GM13976 (cell line): ENCODE results near the gene ZNF888.
"Not testable (repeated sequence)": the region's sequence is repeated elsewhere in the genome, so short reads cannot be mapped to it uniquely, and the experiment has no call there.

Experiments
- DNase-seq: peaks from one replicate; pipeline ENCODE4 v3.0.0; 2012; ENCODE audit warnings: low spot score
- in situ Hi-C: fragments of 300-500 bp; cut with MboI; formaldehyde crosslinking; loops from one replicate; pipeline ENCODE4 v1.12.0; 2022; ENCODE audit warnings: low sequenced_read_pairs, mixed read lengths, inconsistent platforms; ENCODE audit not compliant: unreplicated experiment
- TF ChIP-seq, protein P1 (sequence below): IDR thresholded peaks from 2 replicates; pipeline ENCODE4 v1.5.1; 2012; ENCODE audit warnings: borderline replicate concordance, mild to moderate bottlenecking; ENCODE audit not compliant: insufficient read depth; ENCODE audit errors: extremely low read depth, missing control alignments, control extremely low read depth

ZNF888 gene

DNA sequence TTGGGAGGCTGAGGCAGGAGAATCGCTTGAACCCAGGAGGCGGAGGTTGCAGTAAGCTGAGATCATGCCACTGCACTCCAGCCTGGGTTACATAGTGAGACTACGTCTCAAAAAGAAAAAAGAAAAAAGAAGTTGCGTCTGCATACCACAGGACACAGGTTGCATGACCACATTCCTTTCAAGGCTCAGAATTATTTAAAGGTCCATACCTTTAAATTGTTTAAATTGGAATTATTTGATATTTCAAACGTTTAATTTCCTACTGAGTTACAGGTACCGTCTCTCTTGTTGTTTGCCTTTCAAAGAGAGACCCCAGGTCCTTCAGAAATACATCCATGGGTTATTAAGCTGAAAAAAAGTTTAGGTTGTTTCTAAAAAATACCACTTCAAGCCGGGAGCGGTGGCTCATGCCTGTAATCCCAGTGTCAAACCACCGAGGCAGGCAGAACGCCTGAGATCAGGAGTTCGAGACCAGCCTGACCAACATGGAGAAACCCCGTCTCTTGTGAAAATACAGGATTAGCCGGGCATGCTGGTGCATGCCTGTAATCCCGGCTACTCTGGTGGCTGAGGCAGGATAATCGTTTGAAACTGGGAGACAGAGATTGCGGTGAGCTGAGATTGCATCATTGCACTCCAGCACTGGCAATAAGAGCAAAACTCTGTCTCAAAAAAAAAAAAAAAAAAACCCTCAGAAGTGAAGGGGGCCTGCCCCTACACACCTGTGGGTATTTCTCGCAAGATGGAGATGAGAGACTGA lies 20.8 kb upstream of the ZNF888 start:
- in situ Hi-C loops = no loop called here
- TF ChIP-seq, protein P1, sequence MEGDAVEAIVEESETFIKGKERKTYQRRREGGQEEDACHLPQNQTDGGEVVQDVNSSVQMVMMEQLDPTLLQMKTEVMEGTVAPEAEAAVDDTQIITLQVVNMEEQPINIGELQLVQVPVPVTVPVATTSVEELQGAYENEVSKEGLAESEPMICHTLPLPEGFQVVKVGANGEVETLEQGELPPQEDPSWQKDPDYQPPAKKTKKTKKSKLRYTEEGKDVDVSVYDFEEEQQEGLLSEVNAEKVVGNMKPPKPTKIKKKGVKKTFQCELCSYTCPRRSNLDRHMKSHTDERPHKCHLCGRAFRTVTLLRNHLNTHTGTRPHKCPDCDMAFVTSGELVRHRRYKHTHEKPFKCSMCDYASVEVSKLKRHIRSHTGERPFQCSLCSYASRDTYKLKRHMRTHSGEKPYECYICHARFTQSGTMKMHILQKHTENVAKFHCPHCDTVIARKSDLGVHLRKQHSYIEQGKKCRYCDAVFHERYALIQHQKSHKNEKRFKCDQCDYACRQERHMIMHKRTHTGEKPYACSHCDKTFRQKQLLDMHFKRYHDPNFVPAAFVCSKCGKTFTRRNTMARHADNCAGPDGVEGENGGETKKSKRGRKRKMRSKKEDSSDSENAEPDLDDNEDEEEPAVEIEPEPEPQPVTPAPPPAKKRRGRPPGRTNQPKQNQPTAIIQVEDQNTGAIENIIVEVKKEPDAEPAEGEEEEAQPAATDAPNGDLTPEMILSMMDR = no peak
- no peak for DNase-seq

DNA sequence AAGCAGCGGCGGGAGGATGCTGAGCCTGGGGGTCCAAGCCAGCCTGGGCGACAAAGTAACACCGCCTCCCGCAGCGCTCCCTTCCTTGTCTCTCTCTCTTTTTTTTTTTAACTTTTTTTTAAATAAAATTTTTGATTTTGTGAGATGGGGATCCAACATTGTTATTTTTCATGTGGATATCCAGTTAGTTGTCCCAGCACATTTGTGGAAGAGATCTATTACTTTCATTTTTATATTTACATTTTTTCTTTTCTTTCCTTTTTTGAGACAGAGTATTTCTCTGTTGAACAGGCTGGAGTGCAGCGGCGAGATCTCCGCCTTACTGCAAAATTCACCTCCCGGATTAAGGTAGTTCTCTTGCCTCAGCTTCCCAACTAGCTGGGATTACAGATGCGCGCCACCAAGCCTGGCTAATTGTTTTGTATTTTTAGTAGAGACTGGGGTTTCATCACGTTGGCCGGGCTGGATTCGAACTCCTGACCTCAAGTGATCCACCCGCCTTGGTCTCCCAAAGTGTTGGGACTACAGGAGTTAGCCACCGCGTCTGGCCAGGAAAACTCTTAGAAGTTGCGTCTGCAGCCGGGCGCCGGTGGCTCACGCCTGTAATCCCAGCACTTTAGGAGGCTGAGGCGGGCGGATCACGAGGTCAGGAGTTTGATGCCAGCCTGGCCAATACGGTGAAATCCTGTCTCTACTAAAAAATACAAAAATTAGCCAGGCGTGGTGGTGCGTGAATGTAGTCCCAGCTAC lies 20.1 kb upstream of the ZNF888 start:
- no peak for DNase-seq
- in situ Hi-C loops = no loop called here
- TF ChIP-seq, protein P1 = no peak

DNA sequence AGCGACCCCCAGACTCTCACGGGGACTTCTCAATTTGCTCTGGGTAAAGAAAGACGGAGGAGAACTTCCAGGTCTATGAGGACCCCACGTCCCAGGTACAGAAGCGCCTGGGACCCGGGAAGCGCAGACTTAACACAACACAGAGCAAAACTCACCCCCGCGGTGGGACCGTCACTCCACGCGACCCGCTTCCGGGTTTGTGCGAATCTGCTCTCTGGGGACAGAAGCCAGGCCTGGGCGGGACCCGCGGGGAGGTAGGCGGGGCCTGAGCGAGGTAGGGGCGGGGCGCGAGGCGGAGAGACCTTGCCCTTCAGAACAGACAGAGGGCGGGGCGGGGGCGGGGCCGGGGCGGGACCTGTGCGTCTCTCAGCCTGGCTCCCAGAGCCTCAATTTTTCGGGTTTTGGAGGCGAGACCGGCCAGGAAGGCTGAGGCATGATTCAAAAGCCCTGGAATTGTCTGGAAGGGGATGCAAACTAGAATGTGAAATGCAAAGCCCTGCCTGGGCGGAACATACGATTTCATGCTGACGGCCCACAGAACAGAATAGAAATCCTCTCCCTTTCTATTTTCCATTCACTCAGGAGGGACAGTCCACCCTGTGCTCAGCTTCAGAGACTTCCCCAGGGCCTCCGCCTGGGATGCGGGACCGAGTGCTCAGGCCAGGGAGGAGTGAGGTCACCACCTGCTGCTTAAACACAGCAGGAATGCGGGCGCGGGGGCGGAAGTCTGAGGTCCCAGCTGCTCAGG lies 19.3 kb upstream of the ZNF888 start:
- peak; percentile 97 for DNase-seq
- in situ Hi-C loops = no loop called here
- TF ChIP-seq, protein P1 = no peak

DNA sequence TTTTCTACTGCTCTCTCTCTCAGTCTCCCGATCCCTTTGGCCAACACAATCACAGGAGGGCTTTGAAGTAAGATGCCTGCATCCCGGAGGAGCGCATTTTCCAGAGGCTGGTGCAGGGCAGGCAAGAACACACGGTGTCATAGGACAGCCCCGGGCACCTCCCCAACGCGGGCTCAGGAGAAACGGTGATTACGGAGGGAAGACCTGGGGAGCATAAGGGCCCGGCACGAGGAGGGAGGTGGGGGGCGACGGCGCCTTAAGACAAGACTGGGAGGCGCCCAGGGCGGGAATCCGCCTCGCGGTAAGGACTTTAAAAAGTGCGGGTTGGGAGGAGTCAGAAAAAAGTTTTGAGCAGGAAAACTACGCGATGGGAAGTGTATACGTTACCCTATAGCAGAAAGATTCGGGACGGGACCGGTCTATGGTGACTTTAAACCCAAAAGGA lies 18.7 kb upstream of the ZNF888 start:
- no peak for DNase-seq
- in situ Hi-C loops = no loop called here

DNA sequence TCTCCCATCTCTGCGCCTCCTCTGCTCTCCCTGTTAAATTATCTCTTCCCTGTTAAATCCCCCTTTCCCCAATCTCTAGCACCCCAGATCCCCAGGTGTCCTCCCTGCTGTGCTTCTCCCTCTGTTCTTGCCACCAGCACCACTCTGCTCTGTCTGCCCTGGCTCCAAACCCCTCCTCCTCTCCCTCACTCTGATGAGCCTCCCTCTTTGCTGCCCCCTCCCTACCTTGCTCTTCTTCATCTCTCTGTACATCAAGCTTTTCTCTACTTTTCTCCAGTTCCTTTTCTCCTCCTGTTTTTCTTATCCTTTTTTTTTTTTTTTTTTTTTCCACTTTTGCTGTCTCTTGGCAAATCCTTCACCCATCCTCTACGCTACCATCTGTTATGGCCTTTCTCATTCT lies 18.3 kb upstream of the ZNF888 start:
- DNase-seq, in situ Hi-C loops: not testable (repeated sequence)

More for the DNA sequence above, 18.7 kb upstream of the ZNF888 start:
- TF ChIP-seq, protein P1 = no peak

DNA sequence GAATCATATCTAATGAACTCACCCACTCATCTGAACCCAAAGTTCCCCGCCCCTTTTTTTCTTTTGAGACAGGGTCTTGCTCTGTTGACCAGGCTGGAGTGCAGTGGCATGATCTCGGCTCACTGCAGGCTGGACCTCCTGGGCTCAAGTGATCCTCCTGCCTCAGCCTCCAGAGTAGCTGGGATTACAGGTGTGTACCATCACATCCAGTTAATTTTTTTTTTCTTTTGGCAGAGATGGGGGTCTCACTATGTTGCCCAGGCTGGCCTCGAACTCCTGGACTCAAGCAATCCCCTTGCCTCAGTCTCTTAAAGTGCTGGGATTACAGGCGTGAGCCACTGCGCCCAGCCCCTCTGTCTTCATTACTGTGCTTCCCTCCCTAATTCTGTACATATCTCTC lies 17.7 kb upstream of the ZNF888 start:
- in situ Hi-C loops, DNase-seq: not testable (repeated sequence)

DNA sequence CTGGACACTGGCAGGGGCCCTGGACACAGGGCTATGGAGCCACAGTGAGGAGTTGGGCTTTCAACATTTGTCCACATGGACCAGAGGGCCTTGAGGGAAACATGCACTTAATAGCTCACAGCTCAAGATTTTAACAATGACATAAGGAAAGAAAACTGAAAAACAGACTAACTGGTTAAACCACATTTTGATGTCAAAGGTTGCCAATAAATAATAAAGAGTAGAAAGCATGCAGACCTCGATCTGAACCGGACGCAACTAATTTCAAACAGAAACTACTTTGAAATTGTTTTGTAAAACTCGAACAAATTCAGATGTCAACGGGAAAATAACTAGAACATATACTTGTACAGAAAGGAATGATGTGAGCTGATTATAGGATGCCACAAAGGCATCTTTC lies 15.5 kb upstream of the ZNF888 start:
- in situ Hi-C loops = no loop called here
- TF ChIP-seq, protein P1 = no peak
- DNase-seq = no peak
